Stimulated activated CD4-positive, alpha-beta T cell treated with anti-CD3 and anti-CD28 coated beads, Interleukin-4, amount 100 ng/mL, for 48 hours (primary cell): ENCODE data around the gene WHRN.

Experiments
- DNase-seq, 2 donors: peaks; one replicate each; pipeline ENCODE4 v3.0.0-alpha.2; 2020; ENCODE audit warnings: low read depth in 2 of 2

Gene WHRN

DNA sequence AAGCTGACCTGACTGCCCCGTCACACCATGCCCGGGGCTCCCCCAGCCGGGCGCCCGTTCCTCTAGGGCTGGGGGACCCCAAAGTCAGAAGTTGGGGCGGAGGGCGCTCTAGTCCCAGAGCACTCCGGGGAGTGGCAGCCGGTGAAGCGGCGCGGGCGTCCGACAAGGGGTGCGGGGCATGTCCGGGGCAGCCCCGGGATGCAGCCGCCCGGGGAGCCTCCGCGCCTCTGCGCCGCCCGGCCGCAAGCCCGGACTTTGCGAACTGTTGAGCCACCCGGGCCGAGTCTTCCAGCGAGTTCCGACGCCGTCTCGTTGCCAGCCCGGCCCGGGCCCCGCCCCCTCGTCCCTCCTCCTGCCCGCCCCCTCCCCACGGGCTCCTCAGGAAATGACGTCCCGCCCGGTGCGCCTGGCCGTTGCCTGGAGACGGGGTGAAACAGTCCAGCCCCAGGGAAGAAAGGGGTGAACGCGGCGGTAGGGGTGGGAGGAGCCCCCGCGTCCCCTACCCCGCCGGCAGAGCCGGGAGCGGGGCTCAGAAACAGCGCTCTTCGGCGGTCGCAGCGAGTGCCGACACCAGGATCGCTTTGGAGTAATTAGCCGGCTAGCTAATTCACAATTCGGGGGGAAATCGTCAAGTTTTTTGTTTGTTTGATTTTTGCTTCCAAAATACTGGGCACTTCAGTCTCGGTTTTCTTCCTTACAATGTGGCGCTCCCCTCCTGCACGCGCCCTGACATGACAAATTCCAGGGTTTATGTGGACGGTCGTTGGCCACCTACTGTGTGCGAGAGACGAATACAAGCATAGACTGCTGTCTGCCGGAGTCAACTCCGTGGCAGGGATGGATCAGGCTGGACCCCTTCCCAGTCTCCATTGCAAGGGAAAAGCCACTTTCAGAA lies at the start of gene WHRN:
TSS of gene WHRN (minus strand) at position 287 of the 895 bp plus-strand sequence. CDS start 672 bp downstream, outside the sequence.
- DNase-seq = peak; percentile 82 to 85

DNA sequence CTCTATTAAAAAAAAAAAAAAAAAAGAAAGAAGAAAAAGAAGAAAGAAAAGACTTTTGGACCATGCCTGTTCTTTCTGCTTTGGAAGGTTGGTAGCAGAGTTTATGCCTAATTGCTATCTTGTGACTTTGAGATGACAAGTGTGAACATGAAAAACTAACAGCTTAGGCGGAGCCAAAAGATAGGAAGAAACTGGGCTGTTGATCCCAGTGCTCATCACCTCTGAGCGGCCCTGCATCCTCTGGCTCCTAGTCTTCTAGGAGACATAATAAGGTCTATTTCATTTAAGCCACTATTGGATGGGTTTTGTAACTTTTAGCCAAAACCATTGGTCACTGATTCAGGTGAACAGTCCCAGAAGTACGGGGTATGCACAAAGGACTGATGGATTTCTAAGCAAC lies 47.9 kb upstream of the WHRN start:
- no peak for DNase-seq

DNA sequence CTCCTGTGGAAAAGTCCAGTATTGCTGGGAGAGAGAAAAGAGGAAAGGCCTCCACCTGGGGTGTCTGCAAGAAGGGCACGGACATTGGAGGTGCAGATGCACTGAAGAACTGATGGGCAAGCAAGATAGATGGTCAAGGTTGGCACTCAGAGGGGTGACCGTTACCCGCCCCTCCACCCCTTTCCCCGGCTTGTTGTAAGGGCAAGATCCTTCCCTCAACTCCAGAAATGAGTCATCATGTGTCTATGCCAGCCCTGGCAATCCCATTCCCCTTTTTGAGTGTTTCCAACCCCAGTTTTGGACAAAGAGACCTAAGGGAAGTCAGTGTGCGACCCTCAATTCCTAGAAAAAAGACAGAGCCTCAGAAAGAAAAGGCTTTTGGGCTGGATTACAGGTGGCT lies 47.4 kb upstream of the WHRN start:
- no peak for DNase-seq

DNA sequence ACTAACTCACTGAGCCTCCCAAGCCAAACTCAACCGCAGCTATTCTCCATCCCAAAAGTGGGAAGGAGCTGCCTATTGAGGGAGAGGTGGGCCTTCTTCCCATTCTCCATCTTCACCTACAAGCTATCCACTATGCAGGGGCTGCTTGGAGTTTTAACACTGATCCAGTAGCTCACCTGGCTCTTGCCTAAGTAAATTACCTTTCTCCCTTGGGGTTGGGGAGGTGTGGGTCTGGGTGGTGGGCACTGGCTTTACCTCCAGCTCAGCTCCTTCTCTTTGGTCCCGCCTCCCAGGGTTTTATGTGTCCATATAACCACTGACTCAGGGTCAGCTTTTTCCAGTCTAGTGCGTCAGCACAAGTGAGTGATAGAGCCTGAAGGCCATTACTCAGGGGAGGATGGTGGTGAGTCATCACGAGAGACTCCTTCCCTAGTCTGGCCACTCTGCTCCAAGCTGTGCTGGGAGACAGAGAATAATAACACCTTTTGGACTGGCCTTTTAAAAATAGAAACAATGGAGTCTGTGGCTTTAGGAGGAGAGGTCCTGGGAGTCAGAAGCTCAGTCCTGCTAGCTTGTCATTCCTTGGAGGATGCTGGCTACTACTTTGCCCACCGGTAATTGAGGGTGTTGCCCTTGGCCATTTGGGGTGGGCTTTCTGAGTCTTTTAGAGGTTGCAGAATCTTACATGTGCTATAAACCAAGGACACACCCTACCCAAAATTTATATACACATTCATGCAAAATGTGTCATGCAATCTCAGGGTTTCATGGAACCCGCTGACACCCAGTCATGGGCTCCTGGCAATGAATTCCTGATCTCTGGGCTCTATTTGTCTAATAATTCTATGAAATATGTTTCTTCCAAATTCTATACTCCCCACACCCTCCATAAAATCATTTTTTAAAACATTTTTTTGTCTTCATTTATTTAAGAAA lies 46.7 kb upstream of the WHRN start:
- DNase-seq = no peak

DNA sequence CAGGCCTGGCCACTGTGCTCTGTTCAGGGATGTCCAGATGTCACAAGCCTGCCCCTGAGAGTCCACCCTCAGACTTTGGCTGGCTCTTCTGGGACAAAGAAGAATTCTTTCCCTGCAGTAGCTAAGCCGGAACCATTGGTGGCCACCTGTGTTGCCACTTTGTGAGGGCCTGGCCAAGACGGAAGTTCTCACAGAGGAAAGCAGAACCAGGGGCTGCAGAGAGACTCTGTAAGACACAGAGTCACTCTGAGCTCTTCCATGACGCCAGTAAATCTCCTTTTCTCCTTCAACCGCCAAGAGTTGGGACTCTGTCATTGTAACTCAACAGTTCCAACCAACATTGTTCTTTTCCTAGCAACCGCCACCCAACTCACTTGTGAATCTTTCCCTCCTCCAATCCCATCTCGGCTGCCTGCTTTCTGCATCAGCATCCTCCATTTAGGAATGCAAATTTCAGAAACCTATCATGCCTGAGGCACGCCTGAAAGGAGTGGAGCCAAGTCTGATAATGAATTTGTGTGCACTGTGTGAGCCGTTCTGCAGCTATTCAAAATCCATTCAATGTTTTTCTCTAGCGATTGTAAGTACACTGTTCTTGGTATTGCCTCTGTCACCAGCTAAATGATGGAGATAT lies 44.5 kb upstream of the WHRN start:
- DNase-seq = no peak

DNA sequence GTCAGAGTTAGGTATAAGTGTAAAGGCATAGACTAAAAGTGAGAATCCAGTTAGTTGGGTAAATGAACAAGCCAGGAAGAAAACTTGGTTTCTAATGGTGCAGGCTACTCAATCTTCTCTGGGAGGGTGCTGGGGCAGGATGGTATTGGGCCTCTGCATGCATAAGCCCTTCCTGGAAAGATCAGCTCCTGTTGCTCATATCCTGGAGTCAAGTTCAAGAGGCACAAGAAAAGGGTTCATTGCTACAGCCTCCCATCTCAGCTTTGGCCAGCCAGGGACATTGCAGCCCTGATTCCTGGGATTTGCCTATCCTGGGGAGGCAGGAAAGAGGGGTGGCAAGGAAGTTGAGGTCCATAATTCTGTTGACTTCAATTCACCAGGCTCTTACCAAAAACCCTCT lies 41.6 kb upstream of the WHRN start:
- no peak for DNase-seq

DNA sequence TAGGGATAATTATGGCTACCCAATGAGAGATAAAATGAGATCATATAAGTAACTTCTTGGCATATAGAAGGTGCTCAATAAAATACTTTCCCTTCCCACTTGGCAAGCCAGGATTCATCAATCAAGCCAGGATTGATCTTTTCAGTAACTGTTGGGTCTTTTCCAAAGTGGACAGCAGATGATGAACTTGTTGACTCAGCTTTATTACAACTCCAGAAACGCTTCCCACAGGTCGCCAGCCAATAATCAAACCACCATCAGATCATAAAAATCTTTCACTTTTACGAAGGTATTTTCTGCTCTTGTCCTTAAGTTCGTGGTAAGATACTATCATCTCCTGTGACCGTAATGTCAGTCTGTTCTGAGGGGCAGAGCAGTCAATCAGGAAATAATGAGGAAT lies 39.8 kb upstream of the WHRN start:
- DNase-seq = no peak

DNA sequence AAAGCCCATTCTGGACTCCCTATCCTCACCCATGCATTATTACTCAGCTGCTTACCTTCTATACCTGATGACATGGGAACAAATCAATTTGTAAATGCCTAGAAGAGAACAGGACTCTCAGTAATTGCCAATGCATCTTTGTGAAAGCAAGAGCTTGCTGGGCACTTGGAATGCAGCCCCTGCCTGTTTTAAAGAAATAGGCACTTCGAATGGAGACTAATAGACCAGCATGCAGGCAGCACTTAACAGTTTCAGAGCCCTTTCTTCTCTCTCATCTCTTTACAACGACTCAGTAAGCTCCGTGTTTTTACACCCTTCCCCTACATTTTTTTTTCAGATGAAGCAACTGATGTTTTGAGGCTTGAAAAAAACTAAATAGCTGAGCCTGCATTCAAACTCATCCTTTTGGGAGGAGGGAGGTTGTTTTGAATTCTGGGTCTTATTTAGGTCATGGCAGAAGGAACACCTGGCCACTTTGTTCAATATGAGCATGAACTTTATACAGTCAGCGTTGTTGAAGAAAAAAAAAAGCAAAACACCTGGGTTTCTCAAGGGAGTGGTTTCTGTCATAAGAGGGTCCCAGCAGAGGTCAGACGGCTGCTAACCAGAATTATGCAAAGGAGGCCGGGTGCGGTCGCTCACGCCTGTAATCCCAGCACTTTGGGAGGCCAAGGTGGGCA lies 34.6 kb upstream of the WHRN start:
- DNase-seq = no peak

DNA sequence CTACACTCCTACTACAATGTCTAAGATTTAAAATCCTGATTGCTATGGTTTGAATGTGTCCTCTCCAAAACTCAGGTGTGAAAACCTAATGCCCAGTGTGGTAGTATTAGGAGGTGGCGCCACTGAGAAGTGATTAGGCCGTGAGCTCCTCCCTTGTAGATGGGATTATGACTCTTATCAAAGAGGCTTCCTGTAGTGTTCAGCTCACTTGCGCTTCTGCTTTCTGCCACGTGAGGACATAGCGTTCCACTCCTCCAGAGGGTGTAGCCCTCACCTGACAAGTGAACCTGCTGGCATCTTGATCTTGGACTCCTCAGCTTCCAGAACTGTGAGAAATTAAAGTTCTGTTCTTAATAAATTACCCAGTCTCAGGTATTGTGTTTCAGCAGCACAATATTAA lies 33.0 kb upstream of the WHRN start:
- DNase-seq = peak; percentile 2 to 4

DNA sequence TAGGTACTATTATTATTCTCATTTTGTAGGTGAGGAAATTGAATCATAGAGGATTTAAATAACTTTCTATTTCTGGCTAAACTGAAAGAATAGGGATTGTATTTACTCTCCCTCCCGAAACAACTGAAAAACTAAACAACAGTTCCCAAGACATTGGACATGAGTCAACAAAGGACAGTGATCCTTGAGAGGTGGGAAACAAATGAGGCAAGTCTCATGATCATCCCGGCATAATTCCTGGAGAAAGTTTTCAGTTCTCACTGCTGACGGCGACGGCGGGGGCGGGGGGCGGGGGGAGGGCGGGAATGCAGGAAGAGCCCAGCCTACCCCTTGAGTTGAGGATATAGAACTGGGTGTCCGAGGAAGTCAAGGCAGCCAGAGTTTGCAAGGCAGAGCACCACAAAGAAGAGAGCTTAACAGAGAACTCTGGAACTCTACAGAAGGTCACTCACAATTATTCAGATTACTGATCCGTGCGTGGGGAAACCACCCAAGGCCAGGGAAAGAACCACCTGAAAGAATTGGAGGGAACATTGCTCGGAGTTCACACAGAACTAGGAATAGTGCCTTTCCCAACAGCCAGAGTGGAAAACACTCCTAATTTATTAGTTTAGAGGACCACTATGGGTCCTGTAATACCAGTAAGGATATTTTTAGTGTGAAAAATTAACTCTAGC lies 27.4 kb upstream of the WHRN start:
- no peak for DNase-seq

DNA sequence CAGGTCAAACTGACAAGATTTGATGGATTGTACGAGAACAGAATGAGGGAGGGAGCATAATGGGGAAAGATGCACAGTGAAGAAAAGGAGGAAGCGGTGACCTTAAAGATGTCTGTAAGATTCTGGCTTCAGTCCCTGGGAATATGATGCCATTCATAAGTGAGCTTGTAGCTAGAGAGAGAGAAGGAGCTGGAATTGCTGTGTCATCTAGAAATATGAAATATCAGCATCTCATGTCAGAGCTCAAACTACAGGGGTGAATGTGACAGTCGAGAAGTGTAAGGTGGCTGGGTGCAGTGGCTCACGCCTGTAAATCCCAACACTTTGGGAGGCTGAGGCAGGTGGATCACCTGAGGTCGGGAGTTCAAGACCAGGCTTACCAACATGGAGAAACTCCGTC lies 24.0 kb upstream of the WHRN start:
- no peak for DNase-seq

DNA sequence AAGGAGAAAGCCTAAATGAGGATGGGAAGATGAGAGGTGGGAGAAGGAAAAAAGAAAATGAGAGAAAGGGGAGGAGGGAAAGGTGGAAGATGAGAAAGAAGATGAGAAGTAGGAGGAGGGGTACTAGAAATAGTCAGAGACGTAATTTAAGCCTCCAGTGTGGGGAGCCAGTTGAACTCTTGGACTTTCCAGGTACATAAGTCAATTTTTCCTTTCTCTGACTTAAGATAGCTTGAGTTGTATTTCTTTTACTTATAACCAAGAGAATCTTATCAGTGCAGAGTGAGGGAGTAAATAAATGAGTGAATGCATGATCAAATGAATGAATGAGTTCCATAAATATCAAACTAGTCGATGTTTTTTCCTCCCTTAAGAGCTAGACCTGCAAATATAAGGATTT lies 21.5 kb upstream of the WHRN start:
- no peak for DNase-seq

DNA sequence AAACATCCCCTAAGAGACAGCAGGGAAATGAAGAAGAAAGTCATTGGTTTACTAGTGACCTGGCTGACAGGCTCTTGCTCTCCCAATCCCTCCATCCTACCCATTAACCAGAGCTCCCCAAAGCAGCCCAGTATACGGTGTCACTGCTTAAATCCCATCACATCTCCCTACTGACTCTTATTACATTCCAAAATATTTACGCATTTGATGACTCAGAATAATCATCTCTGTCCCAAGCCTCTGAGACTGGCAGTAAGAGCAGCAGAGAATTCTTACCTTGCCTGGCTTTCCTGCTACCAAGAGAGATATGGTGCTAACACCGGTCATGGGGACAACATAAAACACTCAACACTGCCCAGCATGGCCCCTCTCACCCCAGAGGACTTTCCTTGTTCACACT lies 20.2 kb upstream of the WHRN start:
- no peak for DNase-seq

DNA sequence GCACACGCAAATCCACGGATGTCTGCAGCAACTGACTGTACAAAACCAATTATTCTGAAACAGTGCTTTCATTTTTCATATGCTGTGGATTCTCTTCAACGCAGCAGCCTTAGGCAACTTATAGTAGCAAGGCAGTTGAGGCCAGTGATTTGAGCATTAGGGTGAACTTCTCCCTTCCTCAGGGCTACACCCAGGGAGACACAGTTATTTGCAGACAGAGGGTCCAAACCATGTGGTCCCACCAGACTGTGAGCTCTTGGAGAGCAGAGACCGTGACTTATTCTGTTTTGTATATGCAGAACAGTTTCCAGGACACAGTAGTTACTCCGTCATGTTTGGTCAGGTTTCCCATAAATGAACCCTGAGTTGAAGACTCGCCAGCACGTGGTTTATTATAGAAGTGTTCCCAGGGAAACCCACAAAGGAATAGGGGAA lies 19.0 kb upstream of the WHRN start:
- no peak for DNase-seq

DNA sequence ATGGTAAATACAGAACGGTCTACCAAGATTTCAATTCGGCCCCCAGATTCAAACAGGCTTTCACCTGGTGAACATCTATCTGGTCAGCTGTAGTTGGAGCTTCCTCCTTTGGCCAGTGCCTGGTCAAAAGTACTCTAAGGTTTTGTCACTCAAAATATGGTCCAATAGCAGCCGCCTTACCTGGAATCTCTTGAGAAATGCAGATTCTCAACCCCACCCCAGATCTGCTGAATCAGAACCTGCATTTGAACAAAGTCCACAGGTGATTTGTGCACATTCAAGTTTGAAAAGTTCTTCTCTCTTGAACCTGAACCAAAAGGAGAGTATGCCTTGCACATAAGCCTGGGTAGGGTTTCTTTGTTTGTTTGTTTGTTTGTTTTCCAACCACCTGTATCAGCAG lies 17.6 kb upstream of the WHRN start:
- DNase-seq = no peak

DNA sequence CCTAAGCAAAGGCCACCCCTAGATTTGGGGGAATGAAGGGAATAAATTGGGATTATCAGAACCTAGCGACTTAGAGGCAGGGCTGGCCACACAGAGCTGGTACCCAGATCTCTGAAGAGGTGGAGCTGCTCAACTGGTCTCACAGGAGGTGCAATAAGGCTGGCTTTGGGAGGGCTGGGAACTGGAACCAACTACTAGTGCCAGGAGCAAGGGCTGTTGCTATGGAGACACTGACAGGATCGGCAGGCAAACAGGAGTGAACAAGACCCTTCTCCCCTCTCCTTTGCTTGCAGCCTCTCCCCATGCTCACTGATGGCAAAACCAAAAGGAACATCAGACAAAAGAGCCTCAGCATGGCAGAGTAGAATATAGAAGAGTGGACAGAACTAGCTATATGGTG lies 17.0 kb upstream of the WHRN start:
- DNase-seq = no peak

DNA sequence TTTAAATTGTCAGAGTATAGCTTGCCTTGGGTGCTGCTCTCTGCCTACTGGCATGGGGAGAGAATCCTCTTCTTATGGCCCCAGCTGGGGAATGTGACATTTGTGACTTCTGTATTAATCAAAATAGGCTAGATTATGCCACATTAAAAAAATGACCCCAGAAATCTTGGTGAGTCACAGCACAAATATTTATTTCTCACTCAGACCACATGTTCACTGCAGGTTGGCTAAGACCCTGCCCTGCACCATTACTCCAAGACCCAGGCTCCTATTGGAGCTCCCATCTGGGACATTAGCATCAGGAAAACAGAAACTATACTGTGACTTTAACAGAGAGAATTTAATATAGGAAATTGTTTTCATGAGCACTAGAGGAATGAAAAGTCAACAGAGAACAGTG lies 16.6 kb upstream of the WHRN start:
- DNase-seq = no peak

DNA sequence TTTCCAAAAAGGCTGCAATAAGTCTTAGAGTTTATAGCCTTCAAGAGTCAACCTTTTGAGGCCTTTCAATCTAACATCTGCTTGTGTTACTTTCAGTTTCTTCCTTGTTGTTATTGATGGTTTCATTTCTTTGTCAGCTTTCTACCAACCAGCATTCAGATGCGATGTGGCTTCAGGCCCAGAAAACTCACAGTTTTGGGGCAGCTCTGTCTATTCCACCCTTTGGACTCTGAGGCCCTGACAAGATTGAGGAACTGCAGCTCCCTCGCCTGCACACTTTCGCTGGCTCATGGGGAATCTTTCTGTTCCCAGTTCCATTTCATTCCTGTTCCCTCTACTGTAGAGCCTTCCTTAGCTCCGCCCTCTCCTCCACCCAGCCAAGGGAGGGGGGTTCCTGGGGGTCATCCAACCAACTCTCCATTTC lies 13.3 kb upstream of the WHRN start:
- DNase-seq = no peak

DNA sequence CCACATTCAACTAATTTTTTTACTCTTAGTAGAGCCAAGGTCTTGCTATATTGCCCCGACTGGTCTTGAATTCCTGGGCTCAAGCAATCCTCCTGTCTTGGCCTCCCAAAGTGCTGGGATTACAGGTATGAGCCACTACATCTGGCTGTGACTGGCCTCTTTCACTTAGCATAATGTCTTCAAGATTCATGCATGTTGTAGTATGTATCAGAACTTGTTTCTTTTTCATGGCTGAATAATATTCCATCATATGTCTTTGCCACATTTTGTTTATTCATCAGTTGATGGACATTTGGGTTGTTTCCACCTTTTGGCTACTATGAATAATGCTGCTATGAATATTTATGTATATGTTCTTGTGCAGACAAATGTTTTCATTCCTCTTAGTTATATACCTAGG lies 12.8 kb upstream of the WHRN start:
- no peak for DNase-seq

DNA sequence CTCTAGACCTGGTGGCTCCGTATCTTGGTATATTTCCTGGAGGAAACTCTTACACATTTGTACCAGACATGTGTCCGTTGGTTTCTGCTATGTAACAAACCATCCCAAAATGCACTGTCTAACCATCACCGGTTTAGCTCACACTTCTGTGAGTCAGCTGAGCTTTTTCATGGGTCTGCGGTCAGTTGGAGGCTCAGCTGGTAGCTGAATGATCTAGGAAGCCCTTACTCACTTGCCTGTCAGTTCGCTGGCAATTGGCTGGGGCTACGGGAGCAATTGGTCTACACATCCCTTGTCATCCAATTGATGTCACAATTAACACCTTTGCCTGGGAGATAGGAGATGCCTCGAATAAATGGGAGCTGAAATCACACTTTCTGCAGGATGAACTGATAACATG lies 11.6 kb upstream of the WHRN start:
- DNase-seq = no peak

DNA sequence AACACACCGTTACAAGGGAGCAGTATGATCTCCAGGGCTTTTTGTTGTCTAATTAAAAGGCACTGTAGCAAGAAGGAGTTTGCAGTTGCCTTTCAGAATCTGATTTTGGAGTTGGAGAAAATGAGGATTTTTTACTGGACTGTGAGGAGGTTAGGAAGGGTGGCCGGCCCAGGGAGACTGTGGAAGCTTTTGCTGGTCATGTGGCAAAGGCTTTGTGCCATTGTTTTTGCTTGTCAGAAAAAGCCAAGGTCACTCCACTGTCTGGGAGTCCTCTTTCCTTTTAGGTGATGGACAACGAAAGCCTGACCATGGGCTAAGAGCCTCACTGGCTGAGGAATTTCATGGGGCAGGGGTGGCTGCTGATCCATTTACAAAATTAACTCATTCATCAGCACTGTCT lies 10.3 kb upstream of the WHRN start:
- no peak for DNase-seq
